BJ (cell line): Measurements from ENCODE around the gene COL19A1. TPM values are rescaled to one million over a fixed set of nuclear protein-coding genes. Genes with fewer than 3 reads are reported as not detected.

ENCODE experiments used
- CTCF ChIA-PET: fragments of 350-600 bp; formaldehyde crosslinking; extraction: SDS; loops from one replicate; lab custom pipeline; 2021; ENCODE audit warnings: antibody characterized with exemption, inconsistent platforms; lab: Yijun Ruan, JAX
- POLR2A ChIA-PET: fragments of 300-600 bp; sonication (Branson Sonifier 250); formaldehyde crosslinking; extraction: SDS; loops from one replicate; lab custom pipeline; 2021; ENCODE audit warnings: antibody characterized with exemption; lab: Charles Lee
- DNase-seq: peaks from one replicate; pipeline ENCODE4 v3.0.0-alpha.2; 2011; ENCODE audit warnings: low read depth
- H3K27me3 ChIP-seq: 2 replicates; pipeline ENCODE4 v1.6.0; 2011; ENCODE audit warnings: low read length; ENCODE audit not compliant: control insufficient read depth, insufficient read depth
- H3K36me3 ChIP-seq: 2 replicates; pipeline ENCODE4 v1.5.1; 2011; ENCODE audit warnings: low read length; ENCODE audit not compliant: control insufficient read depth, insufficient read depth
- H3K4me3 ChIP-seq: 2 replicates; pipeline ENCODE4 v1.5.1; 2011; ENCODE audit warnings: low read depth, mild to moderate bottlenecking, control low read depth, low read length
- CTCF ChIP-seq: IDR thresholded peaks from 2 replicates; pipeline ENCODE4 v1.5.1; 2011; ENCODE audit warnings: low read depth, mild to moderate bottlenecking, control low read depth, inconsistent platforms, low read length, moderate library complexity; ENCODE audit not compliant: insufficient read depth
- polyA plus RNA-seq: library from polyadenylated mRNA; depleted of rRNA; stranded (reverse); fragments of >200 nt; gene quantifications from 2 replicates; pipeline ENCODE4 v1.2.3, GENCODE V29; 2011

Gene COL19A1
- polyA plus RNA-seq, 1 experiment = 0.11 TPM

- CTCF ChIA-PET = no interaction called here
- Histone ChIP-seq H3K36me3 (no peaks in the 10 kb centered on the region), H3K27me3 (no peaks in the 10 kb centered on the region), H3K4me3 (no peak overlapping the region)
- DNase-seq = no peak
- TF ChIP-seq CTCF = no peak
- POLR2A ChIA-PET = no interaction called here
Measured at GRCh38 chr6:69933239-69933638, 66.9 kb downstream of the COL19A1 start.

GRCh38 chr6:69935079-69935478 lies 68.7 kb downstream of the COL19A1 start:
- Histone ChIP-seq H3K27me3 (no peaks in the 10 kb centered on the region), H3K4me3 (no peak overlapping the region), H3K36me3 (no peaks in the 10 kb centered on the region)
- ChIA-PET CTCF (no interaction called here), POLR2A (no interaction called here)
- DNase-seq = peak; percentile 29
- no peak for TF ChIP-seq CTCF

- TF ChIP-seq CTCF = no peak
- no peaks in the 10 kb centered on the region for H3K36me3 ChIP-seq
- POLR2A ChIA-PET = no interaction called here
- CTCF ChIA-PET = no interaction called here
- no peak overlapping the region for H3K4me3 ChIP-seq
- no peak for DNase-seq
- no peaks in the 10 kb centered on the region for H3K27me3 ChIP-seq
Measured at GRCh38 chr6:69936674-69937363, 70.5 kb downstream of the COL19A1 start.

- Histone ChIP-seq H3K4me3 (no peak overlapping the region), H3K36me3 (no peaks in the 10 kb centered on the region), H3K27me3 (no peaks in the 10 kb centered on the region)
- DNase-seq = no peak
- ChIA-PET POLR2A (no interaction called here), CTCF (no interaction called here)
- no peak for TF ChIP-seq CTCF
Measured at GRCh38 chr6:69937402-69938136, 71.2 kb downstream of the COL19A1 start.

GRCh38 chr6:69942485-69942884 lies 76.1 kb downstream of the COL19A1 start:
- Histone ChIP-seq H3K4me3 (no peak overlapping the region), H3K36me3 (no peaks in the 10 kb centered on the region), H3K27me3 (no peaks in the 10 kb centered on the region)
- TF ChIP-seq CTCF = no peak
- ChIA-PET POLR2A (no interaction called here), CTCF (no interaction called here)
- DNase-seq = no peak
